GM23248 (cell line): Measurements from ENCODE around the gene NDC1. TPM values are rescaled to one million over a fixed set of nuclear protein-coding genes. Genes with fewer than 3 reads are reported as not detected.
"Not testable (repeated sequence)": the region's sequence is repeated elsewhere in the genome, so short reads cannot be mapped to it uniquely, and the experiment has no call there.

Experiments
- DNase-seq: peaks from one replicate; pipeline ENCODE4 v3.0.0-alpha.2; 2015
- H2AFZ ChIP-seq: fragments of 200-600 bp; sonication (generic); 2 replicates; pipeline ENCODE4 v1.6.1; 2016; ENCODE audit warnings: antibody characterized with exemption
- H3F3A ChIP-seq: fragments of 200-600 bp; sonication (generic); 2 replicates; pipeline ENCODE4 v1.6.1; 2016; ENCODE audit warnings: mild to moderate bottlenecking, antibody characterized with exemption, mixed run types; ENCODE audit not compliant: insufficient read depth
- H3K27ac ChIP-seq: fragments of 200-600 bp; sonication (generic); 2 replicates; pipeline ENCODE4 v1.5.1; 2016; ENCODE audit warnings: mild to moderate bottlenecking
- H3K27me3 ChIP-seq: fragments of 200-600 bp; sonication (generic); replicated peaks from 2 replicates; pipeline ENCODE4 v1.6.1; 2016; ENCODE audit warnings: mild to moderate bottlenecking; ENCODE audit not compliant: insufficient read depth
- H3K36me3 ChIP-seq: fragments of 200-600 bp; sonication (generic); 2 replicates; pipeline ENCODE4 v1.6.1; 2016; ENCODE audit warnings: low read depth, mild to moderate bottlenecking
- H3K4me1 ChIP-seq: fragments of 200-600 bp; sonication (generic); 2 replicates; pipeline ENCODE4 v1.6.1; 2016; ENCODE audit warnings: mild to moderate bottlenecking; ENCODE audit not compliant: insufficient read depth
- H3K4me2 ChIP-seq: fragments of 200-600 bp; sonication (generic); one replicate; pipeline ENCODE4 v1.6.1; 2016; ENCODE audit warnings: mild to moderate bottlenecking; ENCODE audit not compliant: unreplicated experiment
- H3K4me3 ChIP-seq: fragments of 200-600 bp; sonication (generic); 2 replicates; pipeline ENCODE4 v1.5.1; 2016; ENCODE audit warnings: mild to moderate bottlenecking
- H3K79me2 ChIP-seq: fragments of 200-600 bp; sonication (generic); 2 replicates; pipeline ENCODE4 v1.6.1; 2016; ENCODE audit warnings: mild to moderate bottlenecking; ENCODE audit not compliant: insufficient read depth
- H3K9ac ChIP-seq: fragments of 200-600 bp; sonication (generic); 2 replicates; pipeline ENCODE4 v1.6.1; 2016; ENCODE audit warnings: mild to moderate bottlenecking
- H3K9me2 ChIP-seq: fragments of 200-600 bp; sonication (generic); 2 replicates; pipeline ENCODE4 v1.6.1; 2016; ENCODE audit warnings: mixed run types, mild to moderate bottlenecking, moderate library complexity; ENCODE audit not compliant: insufficient read depth
- H3K9me3 ChIP-seq: fragments of 200-600 bp; sonication (generic); one replicate; pipeline ENCODE4 v1.6.1; 2017; ENCODE audit warnings: low read depth
- H4K20me1 ChIP-seq: fragments of 200-600 bp; sonication (generic); 2 replicates; pipeline ENCODE4 v1.6.0; 2016; ENCODE audit not compliant: insufficient read depth
- EZH2 ChIP-seq: fragments of 200-600 bp; sonication (generic); IDR thresholded peaks from 2 replicates; pipeline ENCODE4 v1.6.1; 2018; ENCODE audit warnings: antibody characterized with exemption, mild to moderate bottlenecking; ENCODE audit not compliant: insufficient read depth, poor library complexity, severe bottlenecking
- EZH2phosphoT487 ChIP-seq: fragments of 200-600 bp; sonication (generic); IDR thresholded peaks from 2 replicates; pipeline ENCODE4 v1.6.1; 2018; ENCODE audit warnings: antibody characterized with exemption, moderate library complexity, mild to moderate bottlenecking, low read depth; ENCODE audit not compliant: insufficient read depth
- WGBS, 2 experiments: methylation state at CpG; one replicate each; pipeline ENCODE4 v1.1.6; 2015 to 2017; ENCODE audit warnings: low lambda C conversion rate in 2 of 2, low coverage in 1 of 2; ENCODE audit errors: missing lambda C conversion rate in 2 of 2; 5-methylcytosine and 5-hydroxymethylcytosine counted together
- in situ Hi-C: fragments of 300-500 bp; cut with MboI; formaldehyde crosslinking; loops from 2 replicates; pipeline ENCODE4 v1.15.0; 2020
- polyA plus RNA-seq: library from polyadenylated mRNA; unstranded; fragments of >200 nt; fragmentation: Nextera tagmentation; extraction: Ambion mirVana; gene quantifications from 2 replicates; pipeline ENCODE4 v1.2.1, GENCODE V29; 2016
- total RNA-seq: library from RNA; depleted of rRNA; stranded (reverse); fragments of >200 nt; shearing (Covaris generic); gene quantifications from 2 replicates; pipeline ENCODE4 v1.2.3, GENCODE V29; 2014

NDC1 gene
- total and polyA plus RNA-seq, 2 experiments from 2014 or later = 8.2 to 23.0 TPM

GRCh38 chr1:53763911-53764310 lies 74.2 kb downstream of the NDC1 start:
- TF ChIP-seq EZH2phosphoT487 = no peak
- no peak for TF ChIP-seq EZH2
- peaks cover 15% of the 10 kb centered on the region; the same call in 1 of the 2 replicates for H3F3A ChIP-seq
- in situ Hi-C loops = no loop called here
- no peak overlapping the region for H3K9ac ChIP-seq
- peaks cover 30% of the 10 kb centered on the region for H3K4me1 ChIP-seq
- no peak overlapping the region for H3K27ac ChIP-seq
- no peak overlapping the region for H3K4me2 ChIP-seq
- no peak for DNase-seq
- H3K4me3 ChIP-seq = no peak overlapping the region
- H3K27me3 ChIP-seq = no peaks in the 10 kb centered on the region
- WGBS, 2 experiments = 98% methylated on average over 2 of the region's 2 CpGs
- H3K36me3 ChIP-seq = no peaks in the 10 kb centered on the region
- H3K9me3 ChIP-seq = no peaks in the 10 kb centered on the region
- no peak overlapping the region for H2AFZ ChIP-seq
- H3K79me2 ChIP-seq = no peaks in the 10 kb centered on the region
- no peaks in the 10 kb centered on the region for H3K9me2 ChIP-seq
- H4K20me1 ChIP-seq = no peaks in the 10 kb centered on the region

- H3K9me2 ChIP-seq = no peaks in the 10 kb centered on the region
- H3K36me3 ChIP-seq = no peaks in the 10 kb centered on the region
- no peak overlapping the region for H2AFZ ChIP-seq
- H3F3A ChIP-seq = peaks cover 15% of the 10 kb centered on the region; the same call in 1 of the 2 replicates
- H3K79me2 ChIP-seq = no peaks in the 10 kb centered on the region
- DNase-seq = no peak
- no peak overlapping the region for H3K27ac ChIP-seq
- WGBS, 2 experiments = 94 to 99% methylated on average over 4 of the region's 4 CpGs
- peaks cover 30% of the 10 kb centered on the region for H3K4me1 ChIP-seq
- no peak overlapping the region for H3K9ac ChIP-seq
- H3K4me2 ChIP-seq = no peak overlapping the region
- in situ Hi-C loops = no loop called here
- H3K4me3 ChIP-seq = no peak overlapping the region
- TF ChIP-seq EZH2 (no peak), EZH2phosphoT487 (no peak)
- H4K20me1 ChIP-seq = no peaks in the 10 kb centered on the region
- H3K27me3 ChIP-seq = no peaks in the 10 kb centered on the region
- no peaks in the 10 kb centered on the region for H3K9me3 ChIP-seq
Observed at GRCh38 chr1:53763461-53763860, 74.6 kb downstream of the NDC1 start.

GRCh38 chr1:53760497-53760896 lies 77.6 kb downstream of the NDC1 start:
- H3K27ac ChIP-seq, H2AFZ ChIP-seq, in situ Hi-C loops: not testable (repeated sequence)

GRCh38 chr1:53755874-53756273 lies 82.2 kb downstream of the NDC1 start:
- no peaks in the 10 kb centered on the region for H3K9me3 ChIP-seq
- H3K4me1 ChIP-seq = no peaks in the 10 kb centered on the region
- H2AFZ ChIP-seq = no peak overlapping the region
- no peaks in the 10 kb centered on the region for H3K27me3 ChIP-seq
- no peak for TF ChIP-seq EZH2phosphoT487
- TF ChIP-seq EZH2 = no peak
- H4K20me1 ChIP-seq = no peaks in the 10 kb centered on the region
- H3F3A ChIP-seq = no peaks in the 10 kb centered on the region
- no peak for DNase-seq
- 65 to 69% methylated on average over 5 of the region's 5 CpGs for WGBS, 2 experiments
- H3K4me3 ChIP-seq = no peak overlapping the region
- in situ Hi-C loops = loop anchor here (10.0 kb wide), 1 partner anchor 271 kb away; no protein-coding TSS in a partner anchor
- no peaks in the 10 kb centered on the region for H3K9me2 ChIP-seq
- H3K36me3 ChIP-seq = no peaks in the 10 kb centered on the region
- H3K79me2 ChIP-seq = no peaks in the 10 kb centered on the region
- H3K9ac ChIP-seq = no peak overlapping the region
- H3K27ac ChIP-seq = no peak overlapping the region
- H3K4me2 ChIP-seq = no peak overlapping the region

More at GRCh38 chr1:53760497-53760896, 77.6 kb downstream of the NDC1 start:
- not testable (repeated sequence) for DNase-seq, H3K9me2 ChIP-seq, H3F3A ChIP-seq, H3K9ac ChIP-seq, H3K4me2 ChIP-seq, H3K4me3 ChIP-seq, H3K4me1 ChIP-seq, H3K36me3 ChIP-seq, H4K20me1 ChIP-seq, H3K27me3 ChIP-seq, H3K79me2 ChIP-seq, H3K9me3 ChIP-seq
- WGBS, 2 experiments = 96 to 99% methylated on average over 7 of the region's 7 CpGs
